Mononuclear cell (primary cell): ENCODE data around the gene KRT35. TPM values are rescaled to one million over a fixed set of nuclear protein-coding genes. Genes with fewer than 3 reads are reported as not detected.

ENCODE experiments used
- H3K27me3 ChIP-seq: 2 replicates; pipeline ENCODE4 v1.6.0; 2011; ENCODE audit warnings: low read length, control low read depth; ENCODE audit not compliant: insufficient read depth
- H3K4me1 ChIP-seq: 2 replicates; pipeline ENCODE4 v1.5.1; 2011; ENCODE audit warnings: mild to moderate bottlenecking, low read length, control low read depth; ENCODE audit not compliant: insufficient read depth
- H3K4me3 ChIP-seq: 2 replicates; pipeline ENCODE4 v1.5.1; 2011; ENCODE audit warnings: mild to moderate bottlenecking, low read length, moderate library complexity
- H3K9me3 ChIP-seq: 2 replicates; pipeline ENCODE4 v1.5.1; 2011; ENCODE audit warnings: low read depth, mild to moderate bottlenecking, control low read depth, low read length
- total RNA-seq: library from RNA; depleted of rRNA; stranded (reverse); fragments of >200 nt; gene quantifications from one replicate; pipeline ENCODE4 v1.2.3, GENCODE V29; 2012

The KRT35 gene
- total RNA-seq, 1 donor = not detected

DNA sequence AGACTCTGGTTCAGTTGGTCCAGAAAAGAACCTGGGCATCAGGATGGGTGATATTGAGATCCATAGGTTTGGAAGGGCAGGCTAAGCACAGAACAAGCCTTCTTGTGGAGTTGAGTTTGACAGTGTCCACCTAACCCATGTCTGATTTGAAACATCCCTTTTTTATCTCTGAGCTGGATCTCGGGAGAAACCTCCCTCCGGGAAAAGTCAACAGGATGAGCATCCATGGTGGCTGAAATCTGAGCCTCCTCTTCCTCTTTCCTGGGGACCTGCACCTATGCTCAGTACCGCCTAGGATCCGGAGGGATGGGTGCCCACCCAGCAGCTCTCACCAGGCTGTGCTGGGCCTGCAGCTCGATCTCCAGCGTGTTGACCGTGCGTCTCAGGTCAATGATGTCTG, 17.2 kb downstream of the KRT35 start:
- Histone ChIP-seq H3K27me3 (peaks cover 2% of the 10 kb centered on the region), H3K4me1 (no peaks in the 10 kb centered on the region), H3K9me3 (no peaks in the 10 kb centered on the region), H3K4me3 (no peak overlapping the region)

DNA sequence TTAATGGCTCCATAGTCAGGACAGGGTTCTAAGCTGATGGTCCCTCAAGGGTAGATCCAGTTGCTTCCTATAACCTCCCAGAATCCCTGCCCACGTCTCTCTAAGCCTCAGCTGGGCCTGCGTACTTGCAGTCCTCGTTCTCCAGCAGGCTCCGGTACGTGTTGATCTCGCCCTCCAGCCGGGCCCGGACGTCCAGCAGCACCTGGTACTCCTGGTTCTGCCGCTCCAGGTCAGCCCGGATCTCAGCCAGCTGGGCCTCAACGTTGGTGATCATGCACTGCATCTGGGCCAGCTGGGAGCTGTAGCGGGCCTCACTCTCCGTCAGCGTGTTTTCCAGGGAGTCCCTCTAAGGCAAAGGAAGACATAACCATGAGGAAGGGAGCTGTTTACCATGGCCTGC, 18.2 kb downstream of the KRT35 start:
- H3K27me3 ChIP-seq = no peaks in the 10 kb centered on the region
- H3K4me3 ChIP-seq = no peak overlapping the region
- H3K9me3 ChIP-seq = no peaks in the 10 kb centered on the region
- H3K4me1 ChIP-seq = no peaks in the 10 kb centered on the region

DNA sequence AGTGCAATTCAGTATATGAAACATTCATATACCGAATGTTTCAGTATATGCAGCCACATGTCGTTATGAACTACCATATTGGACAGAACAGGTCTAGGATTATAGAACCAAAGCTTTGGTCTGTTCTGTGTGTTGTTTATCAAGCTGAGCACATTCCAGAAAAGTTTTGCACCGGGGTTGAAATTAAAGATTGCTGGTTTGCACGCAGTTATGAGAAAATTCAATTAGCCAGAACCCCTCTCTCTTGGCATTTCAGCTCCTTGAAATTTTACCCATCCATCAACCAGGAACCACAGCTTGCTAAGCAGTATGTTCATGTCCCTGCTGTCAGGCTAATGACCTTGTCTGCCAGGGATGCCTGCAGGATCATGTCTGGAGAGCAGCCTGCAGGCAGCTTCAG, 23.3 kb downstream of the KRT35 start:
- Histone ChIP-seq H3K27me3 (no peaks in the 10 kb centered on the region), H3K4me1 (no peaks in the 10 kb centered on the region), H3K9me3 (no peaks in the 10 kb centered on the region), H3K4me3 (no peak overlapping the region)

DNA sequence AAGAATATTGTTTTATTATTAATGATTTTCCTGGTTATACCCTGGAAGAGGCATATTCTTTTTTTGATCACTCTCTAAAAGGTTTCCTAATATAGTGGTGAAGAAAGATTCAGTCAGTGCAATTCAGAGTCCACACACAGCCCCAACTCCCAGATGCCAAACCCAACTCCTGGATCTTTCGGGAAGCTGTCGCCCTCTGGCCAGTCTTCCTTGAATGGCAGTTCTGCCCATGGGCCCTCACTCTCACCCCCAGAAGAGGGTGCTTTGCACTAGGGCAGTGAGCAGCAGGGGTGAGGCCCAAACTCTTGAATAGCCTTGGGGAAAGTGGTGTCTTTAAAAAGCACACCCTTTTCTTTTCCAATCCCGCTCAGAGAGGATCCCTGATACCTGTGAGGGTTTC, 24.7 kb downstream of the KRT35 start:
- no peak overlapping the region for H3K4me3 ChIP-seq
- no peaks in the 10 kb centered on the region for H3K4me1 ChIP-seq
- H3K27me3 ChIP-seq = no peaks in the 10 kb centered on the region
- no peaks in the 10 kb centered on the region for H3K9me3 ChIP-seq

DNA sequence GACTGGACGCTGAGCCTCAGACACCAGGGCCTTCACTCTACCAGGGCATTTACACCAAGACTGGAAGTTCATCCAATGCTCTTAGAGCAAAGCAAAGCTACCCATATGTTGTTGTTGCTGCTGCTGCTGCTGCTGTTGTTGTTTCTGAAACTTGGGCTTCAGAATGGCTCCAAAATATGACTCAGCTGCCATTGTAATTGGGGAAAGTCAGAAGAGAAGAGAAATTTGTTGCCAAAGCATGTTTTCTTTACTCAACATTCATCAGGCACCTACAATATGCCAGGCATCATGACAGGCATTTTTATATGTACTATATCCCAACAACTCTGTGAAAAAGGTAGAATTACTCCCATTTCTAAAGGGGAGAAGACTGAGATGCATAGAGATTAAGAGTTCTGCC, 25.7 kb downstream of the KRT35 start:
- H3K4me3 ChIP-seq = no peak overlapping the region

DNA sequence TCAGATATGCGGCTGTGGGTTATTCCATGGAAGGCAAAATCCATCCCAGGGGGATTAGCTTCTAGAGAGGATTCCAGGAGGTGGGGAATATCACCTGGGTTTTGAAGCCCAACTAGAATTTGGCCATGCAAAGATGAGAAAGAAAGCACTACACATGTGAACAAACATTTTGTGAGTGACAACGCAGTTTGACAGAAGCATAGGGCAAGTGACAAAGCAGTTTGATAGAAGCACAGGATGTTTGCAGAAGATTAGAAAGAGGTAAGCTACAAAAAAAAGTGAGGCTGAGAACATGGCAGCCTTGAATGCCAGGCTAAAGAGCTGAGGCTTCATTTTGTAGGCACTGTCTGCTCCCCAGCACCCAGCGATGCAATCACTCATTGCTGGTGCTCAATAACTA, 27.9 kb downstream of the KRT35 start:
- no peaks in the 10 kb centered on the region for H3K27me3 ChIP-seq
- H3K4me1 ChIP-seq = no peaks in the 10 kb centered on the region
- H3K4me3 ChIP-seq = no peak overlapping the region
- no peaks in the 10 kb centered on the region for H3K9me3 ChIP-seq

More for the DNA sequence above, 25.7 kb downstream of the KRT35 start:
- H3K9me3 ChIP-seq = no peaks in the 10 kb centered on the region
- no peaks in the 10 kb centered on the region for H3K4me1 ChIP-seq
- H3K27me3 ChIP-seq = no peaks in the 10 kb centered on the region

DNA sequence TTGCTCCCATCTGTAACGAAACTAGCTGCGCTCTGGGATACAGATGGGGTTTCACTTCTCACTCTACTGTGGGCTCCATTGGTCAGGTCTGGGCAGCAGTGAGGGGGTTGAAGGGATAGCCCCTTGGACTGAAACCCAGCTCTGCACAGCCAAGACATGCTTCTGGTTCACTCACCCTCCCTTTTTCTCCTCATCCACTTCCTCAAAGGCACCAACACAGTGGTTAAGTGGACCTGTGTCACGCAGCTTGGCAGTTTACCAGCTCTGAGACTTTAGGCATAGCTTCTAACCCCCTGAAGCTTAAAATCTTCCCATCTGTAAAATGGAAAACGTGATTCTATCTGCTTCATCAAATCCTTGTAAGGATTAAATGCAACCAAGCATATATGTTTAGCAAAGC, 28.7 kb downstream of the KRT35 start:
- Histone ChIP-seq H3K27me3 (no peaks in the 10 kb centered on the region), H3K4me3 (no peak overlapping the region), H3K9me3 (no peaks in the 10 kb centered on the region), H3K4me1 (no peaks in the 10 kb centered on the region)

DNA sequence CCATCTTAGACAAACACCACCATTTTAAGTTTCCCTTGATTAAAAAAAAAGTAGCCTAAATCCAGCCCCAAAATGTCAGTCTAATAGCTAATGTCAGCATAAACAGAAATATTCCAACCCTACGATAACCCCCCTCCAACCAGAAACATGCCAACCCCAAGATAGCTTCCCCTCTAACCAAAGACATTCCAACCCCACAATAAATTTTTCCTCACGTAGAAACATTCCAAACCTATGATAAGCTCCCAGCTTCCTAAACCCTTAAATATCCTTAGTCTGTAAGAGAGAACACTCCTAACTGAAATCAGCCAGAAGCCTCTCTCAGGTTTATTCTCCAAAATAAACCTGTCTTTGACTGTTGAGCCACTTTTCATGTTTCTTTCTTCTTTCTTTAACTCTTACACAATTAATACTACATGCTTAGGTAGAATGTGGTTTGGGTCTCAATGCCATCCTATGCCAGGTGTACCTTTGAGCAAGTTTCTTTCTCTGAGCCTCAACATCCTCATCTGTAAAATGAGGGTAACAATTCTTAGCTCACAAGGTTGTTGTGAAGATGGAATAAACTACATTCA, 29.7 kb downstream of the KRT35 start:
- Histone ChIP-seq H3K4me1 (no peaks in the 10 kb centered on the region), H3K27me3 (no peaks in the 10 kb centered on the region), H3K4me3 (no peak overlapping the region), H3K9me3 (no peaks in the 10 kb centered on the region)

DNA sequence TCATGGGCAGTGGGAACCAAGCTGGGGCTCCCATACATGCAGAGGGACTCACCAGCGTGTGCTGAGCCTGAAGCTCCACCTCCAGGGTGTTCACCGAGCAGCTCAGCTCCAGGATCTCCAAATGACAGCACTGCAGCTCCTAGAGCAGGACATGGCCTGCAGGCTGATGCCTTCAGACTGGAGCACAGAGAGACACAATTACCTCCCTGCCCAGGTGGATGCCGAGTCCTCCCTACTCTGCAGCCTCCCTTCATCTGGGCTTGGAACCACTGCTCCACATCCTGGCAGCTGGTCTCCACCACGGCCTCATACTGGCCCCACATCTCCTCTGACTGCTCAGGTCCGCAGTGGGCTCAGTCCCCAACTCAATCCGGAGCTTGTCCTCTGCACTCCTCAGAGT, 31.9 kb downstream of the KRT35 start:
- Histone ChIP-seq H3K9me3 (no peaks in the 10 kb centered on the region), H3K27me3 (no peaks in the 10 kb centered on the region), H3K4me1 (no peaks in the 10 kb centered on the region), H3K4me3 (no peak overlapping the region)

DNA sequence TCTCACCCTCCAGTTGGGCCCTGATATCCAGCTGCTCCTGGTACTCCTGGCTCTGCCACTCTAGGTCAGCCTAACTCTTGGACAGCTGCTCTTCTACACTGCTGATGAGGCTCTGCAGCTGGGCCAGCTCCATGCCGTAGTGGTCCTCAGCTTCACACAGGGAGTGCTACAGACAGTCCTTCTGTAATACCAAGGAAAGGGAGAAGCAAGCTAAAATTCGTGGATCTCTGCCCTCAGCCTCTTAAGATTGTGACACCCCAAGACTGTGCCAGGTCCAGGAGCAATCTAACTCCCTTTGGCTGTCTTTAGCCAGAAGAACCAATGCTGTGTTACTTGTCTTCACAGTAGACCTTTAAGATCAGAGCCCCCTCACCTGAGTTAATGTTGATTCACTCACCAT, 32.4 kb downstream of the KRT35 start:
- no peaks in the 10 kb centered on the region for H3K4me1 ChIP-seq
- no peaks in the 10 kb centered on the region for H3K9me3 ChIP-seq
- no peaks in the 10 kb centered on the region for H3K27me3 ChIP-seq
- H3K4me3 ChIP-seq = no peak overlapping the region

DNA sequence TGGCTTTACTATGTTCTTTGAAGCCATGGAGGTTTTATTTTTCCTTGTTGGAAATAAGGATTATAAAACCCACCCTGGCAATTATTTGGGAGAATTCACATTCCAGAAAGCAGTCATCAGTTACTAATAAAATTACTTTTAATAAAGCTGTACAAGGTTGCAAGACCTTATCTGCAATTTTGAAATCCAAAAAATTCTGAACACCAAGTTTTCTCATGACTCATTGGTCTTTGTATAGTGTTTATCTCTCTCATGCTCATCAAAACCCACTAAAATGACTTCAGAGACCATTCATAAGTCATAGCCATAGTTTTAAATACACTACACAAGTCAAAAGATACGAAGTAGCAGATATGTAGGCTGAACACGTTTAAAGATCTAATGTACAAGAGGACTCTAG, 34.1 kb downstream of the KRT35 start:
- no peaks in the 10 kb centered on the region for H3K9me3 ChIP-seq
- H3K4me1 ChIP-seq = no peaks in the 10 kb centered on the region
- H3K27me3 ChIP-seq = no peaks in the 10 kb centered on the region
- no peak overlapping the region for H3K4me3 ChIP-seq

DNA sequence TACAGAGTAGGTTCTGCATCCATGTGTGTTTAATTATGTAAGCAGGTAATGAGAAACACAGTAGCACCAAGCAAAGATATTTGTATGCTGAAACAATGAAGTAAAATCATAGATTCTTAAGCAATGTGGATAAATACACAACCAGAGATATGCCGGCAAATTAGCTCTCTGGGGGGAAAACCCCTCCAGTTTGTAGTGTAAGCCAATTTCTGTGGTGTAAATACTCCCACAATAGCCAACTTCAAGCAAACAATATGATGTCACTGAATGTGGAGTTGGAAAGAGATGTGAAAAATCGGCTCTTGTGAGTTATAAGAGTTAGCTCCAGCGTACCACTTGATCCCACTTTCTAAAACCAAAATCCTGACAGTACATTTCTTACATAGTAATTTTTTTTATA, 36.3 kb downstream of the KRT35 start:
- H3K27me3 ChIP-seq = no peaks in the 10 kb centered on the region
- no peak overlapping the region for H3K4me3 ChIP-seq
- no peaks in the 10 kb centered on the region for H3K9me3 ChIP-seq
- H3K4me1 ChIP-seq = no peaks in the 10 kb centered on the region

DNA sequence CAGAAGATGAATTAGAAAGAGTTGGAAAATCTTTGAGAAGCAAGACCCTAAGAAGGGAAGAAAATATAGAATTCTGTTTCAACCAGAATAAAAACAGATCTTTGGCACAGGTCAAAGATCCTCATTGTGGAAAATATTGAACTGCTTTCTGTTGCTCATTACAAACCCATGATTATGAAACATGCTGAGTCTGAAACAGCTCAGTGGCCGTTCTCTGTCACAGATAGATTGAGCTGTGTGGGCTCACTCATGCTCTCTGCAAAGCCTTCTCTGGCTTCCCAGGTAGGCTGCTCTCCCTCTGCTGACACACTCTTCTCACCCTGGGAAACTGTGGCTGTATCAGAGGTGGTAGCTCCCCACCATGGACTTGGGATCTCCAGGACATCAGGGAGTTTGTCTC, 36.8 kb downstream of the KRT35 start:
- Histone ChIP-seq H3K9me3 (no peaks in the 10 kb centered on the region), H3K4me3 (no peak overlapping the region), H3K4me1 (peaks cover 4% of the 10 kb centered on the region), H3K27me3 (no peaks in the 10 kb centered on the region)

DNA sequence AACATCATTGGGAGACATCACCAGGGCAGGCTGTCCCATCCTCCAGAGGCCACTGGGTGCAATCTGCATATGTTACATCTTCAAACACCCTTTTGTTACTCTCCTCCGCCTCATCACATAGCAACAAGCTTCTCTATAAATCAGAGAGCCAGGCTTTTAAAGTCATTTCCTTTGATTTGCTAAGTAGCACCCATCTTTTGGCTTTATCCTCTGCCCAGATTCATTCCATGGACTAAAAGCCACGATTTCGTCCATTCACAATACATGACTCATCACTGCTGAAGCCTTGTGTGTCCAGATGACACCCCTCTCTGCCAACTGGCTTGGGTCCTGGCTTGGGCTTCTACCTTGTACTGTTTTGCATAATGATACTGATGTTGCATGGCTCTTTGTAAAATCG, 38.2 kb downstream of the KRT35 start:
- Histone ChIP-seq H3K27me3 (no peaks in the 10 kb centered on the region), H3K4me1 (peaks cover 9% of the 10 kb centered on the region), H3K4me3 (no peak overlapping the region), H3K9me3 (no peaks in the 10 kb centered on the region)

DNA sequence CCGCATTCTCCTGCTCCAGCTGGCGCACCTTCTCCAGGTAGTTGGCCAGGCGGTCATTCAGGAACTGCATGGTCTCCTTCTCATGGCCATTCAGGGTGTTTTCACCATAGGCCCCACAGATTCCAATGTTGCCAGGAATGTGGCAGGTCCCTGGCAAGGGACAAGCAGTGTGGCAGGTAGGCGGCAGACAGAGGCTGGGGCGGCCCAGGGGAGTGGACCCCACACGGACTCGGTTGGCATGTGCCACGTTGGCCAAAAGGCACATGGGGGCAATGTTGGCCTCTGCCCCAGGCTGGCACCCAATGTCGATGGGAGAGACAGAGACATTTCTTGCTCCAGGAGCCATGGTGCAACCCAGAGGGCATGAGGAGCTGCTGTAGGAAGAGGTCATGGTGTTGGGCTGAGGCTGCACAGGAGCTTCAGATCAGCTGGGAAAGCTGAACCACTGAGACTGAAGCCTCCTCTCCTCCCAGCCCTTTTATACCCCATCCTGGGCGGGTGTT, 40.4 kb downstream of the KRT35 start, which contains the start of gene KRT38:
Gene KRT38, minus strand, starts transcription at position 453 of the 503 bp plus-strand sequence. Its CDS starts 62 bp downstream, at position 391.
- peaks cover 9% of the 10 kb centered on the region for H3K4me1 ChIP-seq
- no peaks in the 10 kb centered on the region for H3K9me3 ChIP-seq
- H3K27me3 ChIP-seq = no peaks in the 10 kb centered on the region
- H3K4me3 ChIP-seq = no peak within 1 kb of the TSS

DNA sequence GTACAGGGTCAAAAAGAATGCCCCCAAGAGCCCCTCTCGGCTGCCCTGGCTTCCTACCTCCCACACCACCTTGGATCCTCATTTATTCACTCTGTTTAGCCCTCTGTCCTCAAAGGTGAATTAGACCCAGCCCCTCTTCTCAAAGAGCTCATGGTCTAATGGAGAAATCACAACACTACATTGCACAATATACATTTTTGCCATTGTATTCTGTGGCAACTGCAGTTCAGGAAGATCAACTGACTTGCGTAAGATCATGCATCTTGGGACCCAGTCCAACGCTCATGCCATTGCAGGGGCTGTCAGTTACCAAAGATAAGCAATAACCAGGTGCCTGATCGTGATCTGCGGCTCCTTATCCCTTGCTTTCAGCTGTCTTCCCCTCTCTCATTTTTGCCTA, 41.6 kb downstream of the KRT35 start:
- Histone ChIP-seq H3K27me3 (no peaks in the 10 kb centered on the region), H3K4me1 (peaks cover 9% of the 10 kb centered on the region), H3K4me3 (no peak overlapping the region), H3K9me3 (no peaks in the 10 kb centered on the region)
